HG03159 (cell line): ENCODE results near the gene PHETA1.

Source experiments
- ATAC-seq: cut with Tn5 transposase; IDR thresholded peaks from one replicate; pipeline ENCODE4 v1.9.1; 2021; ENCODE audit warnings: mild to moderate bottlenecking, moderate library complexity; ENCODE audit not compliant: unreplicated experiment

Gene PHETA1

GRCh38 chr12:111327474-111327873, 41.4 kb downstream of the PHETA1 start:
- ATAC-seq = no peak

- no peak for ATAC-seq
Measured at GRCh38 chr12:111322336-111323250, 46.3 kb downstream of the PHETA1 start.

GRCh38 chr12:111321317-111321716, 47.6 kb downstream of the PHETA1 start:
- ATAC-seq = no peak

GRCh38 chr12:111320258-111321050, 48.4 kb downstream of the PHETA1 start:
- ATAC-seq = no peak

GRCh38 chr12:111319600-111320257, 49.2 kb downstream of the PHETA1 start:
- ATAC-seq = no peak

GRCh38 chr12:111318450-111318849, 50.4 kb downstream of the PHETA1 start:
- no peak for ATAC-seq

GRCh38 chr12:111316671-111317070, 52.2 kb downstream of the PHETA1 start:
- ATAC-seq = no peak

- ATAC-seq = no peak
Measured at GRCh38 chr12:111314953-111315539, 53.8 kb downstream of the PHETA1 start.

GRCh38 chr12:111313833-111314259, 55.0 kb downstream of the PHETA1 start:
- ATAC-seq = no peak

GRCh38 chr12:111312708-111313107, 56.2 kb downstream of the PHETA1 start:
- no peak for ATAC-seq

GRCh38 chr12:111312016-111312415, 56.9 kb downstream of the PHETA1 start:
- no peak for ATAC-seq

GRCh38 chr12:111311011-111311410, 57.9 kb downstream of the PHETA1 start:
- no peak for ATAC-seq
